ENCODE data around the gene PARD3B. TPM values are rescaled to one million over a fixed set of nuclear protein-coding genes. Genes with fewer than 3 reads are reported as not detected.

PARD3B gene
- total RNA-seq, 1 experiment from 2014 or later, result 2.0 TPM

GRCh38 chr2:205387350-205388055 lies 842.2 kb downstream of the PARD3B start:
- RAD21 ChIA-PET (ENCODE audit: low non-redundant PET in 1 of 2, low total read pairs in 2 of 2, uncharacterized antibody in 2 of 2, unreplicated experiment in 2 of 2), result no interaction called here

GRCh38 chr2:205390866-205391265 lies 845.6 kb downstream of the PARD3B start:
- no peak for DNase-seq (ENCODE audit: low read depth, low spot score)
- Histone ChIP-seq H3K9ac (ENCODE audit: low read length) (no peak overlapping the region), H3K9me3 (ENCODE audit: control insufficient read depth in 1 of 2, insufficient read depth in 1 of 2, low read depth in 1 of 2, low read length in 2 of 2) (no peaks in the 10 kb centered on the region), H3K4me1 (ENCODE audit: control insufficient read depth in 1 of 2, insufficient read depth in 2 of 2, low read length in 2 of 2) (no peaks in the 10 kb centered on the region), H3K4me2 (ENCODE audit: low read length) (no peak overlapping the region), H3K9me2 (ENCODE audit: insufficient read depth) (no peaks in the 10 kb centered on the region), H4K20me1 (ENCODE audit: insufficient read depth) (no peaks in the 10 kb centered on the region), H3K79me2 (ENCODE audit: insufficient read depth, low read length) (no peaks in the 10 kb centered on the region), H2AFZ (ENCODE audit: low read depth, low read length, poor library complexity, severe bottlenecking) (no peak overlapping the region), H3K27me3 (ENCODE audit: insufficient read depth, low read length) (peaks cover 15% of the 10 kb centered on the region; the same call in 1 of the 2 replicates), H3K36me3 (ENCODE audit: control insufficient read depth in 1 of 2, insufficient read depth in 2 of 2, low read length in 2 of 2) (no peaks in the 10 kb centered on the region; a peak in 1 of 4 replicates), H3K4me3 (replicated peaks in 1 of 2; ENCODE audit: low read depth in 1 of 2, low read length in 2 of 2) (no peak overlapping the region), H3K27ac (ENCODE audit: low read depth, low read length) (no peak overlapping the region)
- intact Hi-C loops (cut with micrococcal nuclease), result no loop called here
- RAD21 ChIA-PET (ENCODE audit: low non-redundant PET in 1 of 2, low total read pairs in 2 of 2, uncharacterized antibody in 2 of 2, unreplicated experiment in 2 of 2), result no interaction called here
- no TSS peak for BruUV-seq (replicated peaks)
- POLR2A ChIA-PET, result no interaction called here
- ATAC-seq, result no peak
- CTCF ChIA-PET, result no interaction called here
- TF ChIP-seq CEBPB (IDR thresholded peaks at IDR 0.05; ENCODE audit: low read depth) (no peak), CTCF (IDR thresholded peaks at IDR 0.05 in 2 of 3, conservative IDR thresholded peaks at IDR 0.05 in 1 of 3; ENCODE audit: borderline replicate concordance in 1 of 3, insufficient read depth in 1 of 3, low read depth in 2 of 3, low read length in 2 of 3) (no peak), ZNF274 (IDR thresholded peaks at IDR 0.05; ENCODE audit: low read depth, low read length) (no peak), EZH2phosphoT487 (IDR thresholded peaks at IDR 0.05; ENCODE audit: borderline replicate concordance) (no peak), ZBTB33 (IDR thresholded peaks at IDR 0.05; ENCODE audit: extremely low read depth, insufficient replicate concordance, low read length) (no peak)

More at GRCh38 chr2:205387350-205388055, 842.2 kb downstream of the PARD3B start:
- Histone ChIP-seq H3K9ac (ENCODE audit: low read length) (no peak overlapping the region), H3K4me3 (replicated peaks in 1 of 2; ENCODE audit: low read depth in 1 of 2, low read length in 2 of 2) (no peak overlapping the region), H4K20me1 (ENCODE audit: insufficient read depth) (no peaks in the 10 kb centered on the region), H3K9me3 (ENCODE audit: control insufficient read depth in 1 of 2, insufficient read depth in 1 of 2, low read depth in 1 of 2, low read length in 2 of 2) (no peaks in the 10 kb centered on the region), H3K79me2 (ENCODE audit: insufficient read depth, low read length) (no peaks in the 10 kb centered on the region), H3K27me3 (ENCODE audit: insufficient read depth, low read length) (0 out of 2 replicates have a peak, but pooled peaks cover 6% of the 10 kb centered on the region), H3K27ac (ENCODE audit: low read depth, low read length) (no peak overlapping the region), H3K4me1 (ENCODE audit: control insufficient read depth in 1 of 2, insufficient read depth in 2 of 2, low read length in 2 of 2) (no peaks in the 10 kb centered on the region), H3K36me3 (ENCODE audit: control insufficient read depth in 1 of 2, insufficient read depth in 2 of 2, low read length in 2 of 2) (no peaks in the 10 kb centered on the region; a peak in 1 of 4 replicates), H3K9me2 (ENCODE audit: insufficient read depth) (no peaks in the 10 kb centered on the region), H3K4me2 (ENCODE audit: low read length) (no peak overlapping the region), H2AFZ (ENCODE audit: low read depth, low read length, poor library complexity, severe bottlenecking) (no peak overlapping the region)
- TF ChIP-seq CTCF (IDR thresholded peaks at IDR 0.05 in 2 of 3, conservative IDR thresholded peaks at IDR 0.05 in 1 of 3; ENCODE audit: borderline replicate concordance in 1 of 3, insufficient read depth in 1 of 3, low read depth in 2 of 3, low read length in 2 of 3) (no peak), JUND (IDR thresholded peaks at IDR 0.05) (no peak)
- ChIA-PET CTCF (no interaction called here), POLR2A (no interaction called here)
- intact Hi-C loops (cut with micrococcal nuclease), result no loop called here
- DNase-seq (ENCODE audit: low read depth, low spot score), result no peak
- no peak for ATAC-seq
- no TSS peak for BruUV-seq (replicated peaks)
